Retinal pigment epithelial cell (primary cell): ENCODE results near the gene LRCH3.

Experiments used
- DNase-seq: peaks from one replicate; pipeline ENCODE4 v3.0.0-alpha.2; 2010; ENCODE audit warnings: low read depth
- H3K4me3 ChIP-seq: 2 replicates; pipeline ENCODE4 v1.5.1; 2011; ENCODE audit warnings: mild to moderate bottlenecking, low read length, control low read depth, moderate library complexity
- TF ChIP-seq, protein P1 (sequence below): conservative IDR thresholded peaks from 2 replicates; pipeline ENCODE4 v1.5.1; 2011; ENCODE audit warnings: low read depth, low read length, control low read depth, inconsistent platforms

The LRCH3 gene

DNA sequence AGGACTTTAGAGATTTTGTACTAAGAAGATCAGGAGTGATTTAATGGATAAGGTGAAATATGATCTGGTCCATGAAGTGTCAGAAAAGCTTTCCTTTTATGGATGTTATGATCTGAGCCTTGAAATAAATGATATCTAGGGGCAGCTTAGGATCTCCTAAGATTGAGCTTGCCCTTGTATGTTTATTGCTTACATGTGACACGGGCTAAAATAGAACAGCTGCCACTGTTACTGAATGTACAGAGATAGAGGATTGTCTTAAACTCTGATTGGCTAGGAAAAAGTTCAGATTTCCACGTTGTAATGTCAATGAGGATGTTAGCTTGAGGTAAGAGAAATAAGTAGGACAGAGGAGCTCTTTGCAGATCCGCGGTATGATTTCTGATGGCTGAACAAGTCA, 32.5 kb upstream of the LRCH3 start:
- DNase-seq = no peak

DNA sequence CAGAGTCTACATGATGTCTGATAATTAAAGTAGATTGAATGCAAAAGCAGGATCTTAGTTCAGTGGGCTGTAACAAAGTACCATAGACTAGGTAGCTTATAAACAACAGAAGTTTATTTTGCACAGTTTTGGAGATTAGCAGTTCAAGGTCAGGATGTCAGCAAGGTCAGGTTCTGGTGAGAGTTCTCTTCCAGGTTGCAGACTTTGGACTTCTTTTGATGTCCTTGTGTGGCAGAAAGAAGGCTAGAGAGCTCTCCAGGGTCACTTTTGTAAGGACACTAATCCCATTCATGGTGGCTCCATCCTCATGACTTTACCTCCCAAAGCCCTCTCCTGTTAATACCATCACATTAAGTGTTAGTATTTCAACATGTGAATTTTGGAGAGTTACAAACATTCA, 29.3 kb upstream of the LRCH3 start:
- no peak for DNase-seq
- TF ChIP-seq, protein P1, sequence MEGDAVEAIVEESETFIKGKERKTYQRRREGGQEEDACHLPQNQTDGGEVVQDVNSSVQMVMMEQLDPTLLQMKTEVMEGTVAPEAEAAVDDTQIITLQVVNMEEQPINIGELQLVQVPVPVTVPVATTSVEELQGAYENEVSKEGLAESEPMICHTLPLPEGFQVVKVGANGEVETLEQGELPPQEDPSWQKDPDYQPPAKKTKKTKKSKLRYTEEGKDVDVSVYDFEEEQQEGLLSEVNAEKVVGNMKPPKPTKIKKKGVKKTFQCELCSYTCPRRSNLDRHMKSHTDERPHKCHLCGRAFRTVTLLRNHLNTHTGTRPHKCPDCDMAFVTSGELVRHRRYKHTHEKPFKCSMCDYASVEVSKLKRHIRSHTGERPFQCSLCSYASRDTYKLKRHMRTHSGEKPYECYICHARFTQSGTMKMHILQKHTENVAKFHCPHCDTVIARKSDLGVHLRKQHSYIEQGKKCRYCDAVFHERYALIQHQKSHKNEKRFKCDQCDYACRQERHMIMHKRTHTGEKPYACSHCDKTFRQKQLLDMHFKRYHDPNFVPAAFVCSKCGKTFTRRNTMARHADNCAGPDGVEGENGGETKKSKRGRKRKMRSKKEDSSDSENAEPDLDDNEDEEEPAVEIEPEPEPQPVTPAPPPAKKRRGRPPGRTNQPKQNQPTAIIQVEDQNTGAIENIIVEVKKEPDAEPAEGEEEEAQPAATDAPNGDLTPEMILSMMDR = no peak
- no peak overlapping the region for H3K4me3 ChIP-seq

More for the DNA sequence above, 32.5 kb upstream of the LRCH3 start:
- TF ChIP-seq, protein P1 = no peak
- H3K4me3 ChIP-seq = no peak overlapping the region

DNA sequence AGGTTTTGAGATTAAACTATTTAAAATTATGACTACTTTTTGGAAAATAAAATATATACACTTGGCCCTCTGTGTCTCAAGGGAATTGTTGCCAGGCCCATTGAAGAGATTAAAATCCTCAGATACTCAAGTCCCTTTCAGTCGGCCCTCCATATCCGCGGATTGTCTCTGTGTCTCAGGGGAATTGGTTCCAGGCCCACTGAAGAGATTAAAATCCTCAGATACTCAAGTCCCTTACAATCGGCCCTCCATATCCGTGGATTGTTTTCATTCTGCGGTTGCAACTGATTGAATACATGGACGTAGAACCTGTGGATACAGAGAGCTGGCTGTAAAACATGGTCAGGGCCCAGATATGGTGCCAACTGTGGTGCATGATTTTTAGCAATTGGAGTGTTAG, 15.7 kb upstream of the LRCH3 start:
- TF ChIP-seq, protein P1 = no peak
- DNase-seq = no peak
- no peak overlapping the region for H3K4me3 ChIP-seq

DNA sequence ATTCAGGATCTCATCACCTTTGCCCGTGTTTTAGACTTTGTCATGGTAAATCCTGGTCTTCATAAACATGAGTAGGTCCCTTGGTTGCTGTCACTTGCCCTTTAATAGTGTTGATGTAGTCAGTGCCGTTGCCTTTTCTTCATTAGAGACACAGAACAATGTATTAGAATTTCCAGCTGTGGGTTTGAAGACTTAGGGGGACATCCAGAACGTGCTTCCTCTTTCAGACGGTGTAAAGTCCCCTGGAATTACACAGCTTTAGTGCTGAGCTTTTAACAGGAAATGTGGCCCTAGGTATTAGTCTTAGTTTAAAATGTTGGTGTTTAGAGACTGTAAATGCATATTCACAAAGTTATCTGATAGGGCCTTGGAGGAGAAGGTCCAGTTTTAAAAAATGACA, 8.8 kb upstream of the LRCH3 start:
- TF ChIP-seq, protein P1 = no peak
- no peak overlapping the region for H3K4me3 ChIP-seq

DNA sequence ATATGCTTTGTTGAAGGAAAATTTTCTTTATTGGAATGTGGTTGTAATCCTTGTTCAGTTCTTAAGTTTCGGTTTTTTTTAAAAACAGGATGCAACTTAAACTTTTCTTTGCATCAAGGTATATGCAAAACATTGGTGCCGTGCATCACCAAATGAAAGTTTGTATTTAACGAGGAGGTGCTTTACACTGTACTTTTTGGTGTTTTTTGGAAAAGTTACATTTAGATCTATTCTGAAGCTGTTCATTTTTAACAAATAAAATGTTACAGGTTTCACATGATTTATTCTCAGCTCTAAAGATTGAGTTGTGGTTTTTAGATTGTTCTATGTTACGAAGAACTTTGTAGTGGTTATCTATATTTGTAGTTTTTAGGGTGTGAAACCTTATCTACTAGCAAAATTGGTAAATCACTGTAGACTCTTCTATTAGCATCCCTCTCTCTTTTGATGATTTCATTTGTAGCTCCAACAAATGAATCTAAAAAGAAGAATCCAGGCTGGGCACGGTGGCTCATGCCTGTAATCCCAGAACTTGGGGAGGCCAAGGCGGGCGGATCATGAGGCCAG, 7.0 kb upstream of the LRCH3 start:
- DNase-seq = no peak
- TF ChIP-seq, protein P1 = no peak

More for the DNA sequence above, 8.8 kb upstream of the LRCH3 start:
- DNase-seq = no peak

DNA sequence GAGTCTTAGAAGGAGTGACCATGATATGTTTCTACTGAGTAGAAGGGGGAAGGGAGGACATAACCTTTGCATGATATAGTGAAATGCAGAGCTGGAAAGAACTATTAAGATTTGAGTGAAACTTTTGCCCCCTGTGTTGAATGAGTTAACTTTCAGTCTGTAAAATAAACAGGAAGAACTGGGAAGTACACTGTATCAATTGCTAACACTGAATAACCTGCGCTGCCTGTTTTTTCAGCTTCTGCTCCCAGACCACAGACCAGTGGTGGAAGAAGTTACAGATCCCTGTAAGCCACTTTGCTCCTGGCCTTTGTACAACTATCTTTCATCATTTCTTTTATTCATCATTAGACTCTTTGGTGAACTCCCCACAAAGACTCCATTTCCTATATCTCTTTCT, 3.6 kb upstream of the LRCH3 start:
- no peak for DNase-seq
- TF ChIP-seq, protein P1 = no peak
- no peak overlapping the region for H3K4me3 ChIP-seq

More for the DNA sequence above, 7.0 kb upstream of the LRCH3 start:
- no peak overlapping the region for H3K4me3 ChIP-seq

DNA sequence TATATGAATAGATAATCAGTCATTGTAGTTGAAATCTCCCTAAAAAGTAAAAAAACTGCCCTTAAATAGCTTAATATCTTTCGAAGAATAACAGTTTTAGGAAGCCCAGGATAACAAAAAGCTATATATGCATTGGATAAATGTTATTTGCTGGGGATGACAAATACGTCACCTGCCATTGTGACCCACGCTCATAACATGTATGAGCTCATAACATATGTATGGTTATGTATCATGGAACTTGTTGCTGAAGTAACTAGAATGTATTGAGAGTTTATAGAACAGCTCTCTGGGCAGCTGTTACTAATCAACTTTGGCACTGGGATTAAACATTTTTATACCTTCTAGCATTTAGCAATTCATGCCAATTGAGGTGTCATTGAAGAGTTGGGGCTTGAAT, 1.7 kb upstream of the LRCH3 start:
- DNase-seq = no peak
- TF ChIP-seq, protein P1 = no peak
- no peak overlapping the region for H3K4me3 ChIP-seq
